ENCODE results near the gene LRFN4.
A peak's percentile ranks its signal among the peaks of the same experiment; 100 is the strongest.

The LRFN4 gene

GRCh38 chr11:66835768-66836405, 21.0 kb upstream of the LRFN4 start:
- H3K27me3 ChIP-seq (ENCODE audit: control insufficient read depth, insufficient read depth, low read length): no peaks in the 10 kb centered on the region
- H3K36me3 ChIP-seq (ENCODE audit: control insufficient read depth, insufficient read depth, low read length): peaks cover 8% of the 10 kb centered on the region
- H3K4me3 ChIP-seq (ENCODE audit: low read depth, low read length): no peak overlapping the region
- H3K4me1 ChIP-seq (ENCODE audit: control insufficient read depth, insufficient read depth, low read length): no peaks in the 10 kb centered on the region
- no peak overlapping the region for H3K9ac ChIP-seq (ENCODE audit: low read depth, low read length)
- no peaks in the 10 kb centered on the region for H3K9me3 ChIP-seq (ENCODE audit: control insufficient read depth, insufficient read depth, low read length)

DNA sequence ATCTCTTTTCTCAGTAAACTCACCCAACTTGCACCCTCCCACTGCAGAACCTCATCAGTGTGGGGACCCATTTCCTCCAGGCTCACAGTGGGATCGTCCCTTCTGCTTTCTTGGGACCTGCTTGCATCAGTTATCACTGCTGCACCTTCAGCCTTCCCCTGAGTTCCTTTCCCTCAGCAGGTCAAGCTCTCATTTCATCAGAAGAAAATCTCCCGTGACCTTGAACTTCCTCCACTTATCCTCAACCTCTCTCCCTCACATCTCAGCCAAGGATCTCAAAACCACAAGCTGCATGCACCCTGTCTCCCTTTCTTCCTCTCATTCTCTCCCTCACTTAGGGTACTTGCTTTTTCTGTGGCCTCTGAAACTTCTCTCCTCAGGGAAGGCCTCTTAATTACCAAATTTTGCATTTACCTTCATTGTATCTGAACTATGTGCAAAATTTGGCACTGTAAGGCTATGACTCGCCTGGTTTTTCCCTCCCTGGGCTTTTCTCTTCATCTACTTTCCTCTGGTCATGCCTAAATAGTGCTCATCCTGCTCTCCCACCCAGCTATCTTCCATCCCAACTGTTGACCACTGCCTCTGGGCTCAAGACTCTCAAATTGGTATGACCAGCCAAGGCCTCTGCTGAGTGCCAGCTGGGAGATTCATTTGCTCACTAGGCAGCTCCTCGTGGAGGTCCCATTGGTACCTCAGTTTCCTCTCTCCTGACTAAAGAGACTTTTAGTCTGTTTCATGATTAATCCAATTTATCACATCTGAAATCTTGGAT, 16.4 kb upstream of the LRFN4 start:
- H3K4me3 ChIP-seq (ENCODE audit: low read depth, low read length): no peak overlapping the region
- H3K27me3 ChIP-seq (ENCODE audit: control insufficient read depth, insufficient read depth, low read length): no peaks in the 10 kb centered on the region
- no peak overlapping the region for H3K9ac ChIP-seq (ENCODE audit: low read depth, low read length)
- H3K4me1 ChIP-seq (ENCODE audit: control insufficient read depth, insufficient read depth, low read length): peaks cover 8% of the 10 kb centered on the region
- peaks cover 7% of the 10 kb centered on the region for H3K36me3 ChIP-seq (ENCODE audit: control insufficient read depth, insufficient read depth, low read length)
- H3K9me3 ChIP-seq (ENCODE audit: control insufficient read depth, insufficient read depth, low read length): no peaks in the 10 kb centered on the region

DNA sequence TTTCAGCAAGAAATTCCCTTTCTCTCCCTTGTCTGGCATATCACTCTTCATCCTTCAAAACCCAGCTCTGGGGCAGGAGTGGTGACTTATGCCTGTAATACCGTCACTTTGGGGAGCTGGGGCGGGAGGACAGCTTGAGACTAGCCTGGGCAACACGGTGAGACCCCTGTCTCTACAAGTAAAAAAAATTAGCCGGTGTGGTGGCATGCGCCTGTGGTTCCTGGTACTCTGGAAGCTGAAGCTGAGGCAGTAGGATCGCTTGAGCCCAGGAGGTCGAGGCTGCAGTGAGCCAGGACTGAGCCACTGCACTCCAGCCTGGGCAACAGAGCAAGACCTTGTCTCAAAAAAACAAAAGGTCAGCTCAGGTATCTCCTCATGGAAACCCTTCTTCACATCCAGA, 15.0 kb upstream of the LRFN4 start:
- Histone ChIP-seq H3K36me3 (ENCODE audit: control insufficient read depth, insufficient read depth, low read length) (peaks cover 17% of the 10 kb centered on the region), H3K9ac (ENCODE audit: low read depth, low read length) (no peak overlapping the region), H3K4me3 (ENCODE audit: low read depth, low read length) (peak overlapping the region; percentile 93), H3K9me3 (ENCODE audit: control insufficient read depth, insufficient read depth, low read length) (no peaks in the 10 kb centered on the region), H3K4me1 (ENCODE audit: control insufficient read depth, insufficient read depth, low read length) (peaks cover 8% of the 10 kb centered on the region), H3K27me3 (ENCODE audit: control insufficient read depth, insufficient read depth, low read length) (no peaks in the 10 kb centered on the region)

DNA sequence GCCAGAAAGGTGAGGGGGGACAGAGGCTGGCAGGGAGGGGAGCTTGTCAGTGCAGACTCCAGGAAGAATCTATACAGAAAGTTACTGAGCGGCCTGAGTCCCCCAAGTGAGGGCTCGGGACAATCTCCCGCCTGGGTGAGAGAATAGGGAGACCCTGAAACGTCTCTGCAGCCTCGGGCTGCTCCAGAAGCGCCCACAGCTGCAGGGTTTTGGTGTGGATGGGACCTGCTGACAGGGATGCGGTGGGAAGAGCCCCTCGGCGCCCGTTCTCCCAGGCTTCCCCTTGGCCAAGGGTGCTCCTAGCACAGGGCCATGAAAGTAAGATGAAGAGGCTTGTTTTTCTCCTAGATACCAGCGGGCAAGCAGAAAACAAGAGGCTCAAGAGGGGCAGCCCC, 14.4 kb upstream of the LRFN4 start:
- H3K9me3 ChIP-seq (ENCODE audit: control insufficient read depth, insufficient read depth, low read length): no peaks in the 10 kb centered on the region
- peak overlapping the region; percentile 93 for H3K4me3 ChIP-seq (ENCODE audit: low read depth, low read length)
- peaks cover 19% of the 10 kb centered on the region for H3K36me3 ChIP-seq (ENCODE audit: control insufficient read depth, insufficient read depth, low read length)
- H3K4me1 ChIP-seq (ENCODE audit: control insufficient read depth, insufficient read depth, low read length): peaks cover 8% of the 10 kb centered on the region
- no peaks in the 10 kb centered on the region for H3K27me3 ChIP-seq (ENCODE audit: control insufficient read depth, insufficient read depth, low read length)
- H3K9ac ChIP-seq (ENCODE audit: low read depth, low read length): peak overlapping the region; percentile 95

DNA sequence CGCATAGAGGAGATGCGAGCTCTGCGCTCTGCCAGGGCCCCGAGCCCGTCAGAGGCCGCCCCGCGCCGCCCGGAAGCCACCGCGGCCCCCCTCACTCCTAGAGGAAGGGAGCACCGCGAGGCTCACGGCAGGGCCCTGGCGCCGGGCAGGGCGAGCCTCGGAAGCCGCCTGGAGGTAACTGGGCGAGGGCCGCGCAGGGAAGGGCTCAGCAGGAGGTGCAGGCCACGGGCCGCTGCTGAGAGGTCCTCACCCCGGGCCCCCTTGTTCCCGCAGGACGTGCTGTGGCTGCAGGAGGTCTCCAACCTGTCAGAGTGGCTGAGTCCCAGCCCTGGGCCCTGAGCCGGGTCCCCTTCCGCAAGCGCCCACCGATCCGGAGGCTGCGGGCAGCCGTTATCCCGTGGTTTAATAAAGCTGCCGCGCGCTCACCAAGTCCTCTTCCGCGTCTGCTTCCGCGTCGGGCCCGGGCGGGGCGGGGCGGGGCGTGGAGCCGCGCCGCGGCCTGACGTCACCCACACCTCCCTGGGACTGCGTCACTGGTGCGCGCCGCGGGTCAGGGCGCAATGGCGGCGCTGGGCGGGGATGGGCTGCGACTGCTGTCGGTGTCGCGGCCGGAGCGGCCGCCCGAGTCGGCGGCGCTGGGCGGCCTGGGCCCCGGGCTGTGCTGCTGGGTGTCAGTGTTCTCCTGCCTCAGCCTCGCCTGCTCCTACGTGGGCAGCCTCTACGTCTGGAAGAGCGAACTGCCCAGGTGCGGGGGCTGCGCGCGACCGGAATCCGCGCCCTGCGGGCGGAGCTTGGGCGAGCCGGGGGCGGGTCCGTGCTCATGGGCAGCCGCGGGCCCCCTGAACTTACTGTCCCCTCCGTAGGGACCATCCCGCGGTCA, 13.7 kb upstream of the LRFN4 start, which contains the start of gene RCE1:
TSS of gene RCE1 (plus strand) at position 546 of the 880 bp plus-strand sequence. CDS start at position 561, 15 bp downstream.
- peak within 1 kb of the TSS; percentile 95 for H3K9ac ChIP-seq (ENCODE audit: low read depth, low read length)

DNA sequence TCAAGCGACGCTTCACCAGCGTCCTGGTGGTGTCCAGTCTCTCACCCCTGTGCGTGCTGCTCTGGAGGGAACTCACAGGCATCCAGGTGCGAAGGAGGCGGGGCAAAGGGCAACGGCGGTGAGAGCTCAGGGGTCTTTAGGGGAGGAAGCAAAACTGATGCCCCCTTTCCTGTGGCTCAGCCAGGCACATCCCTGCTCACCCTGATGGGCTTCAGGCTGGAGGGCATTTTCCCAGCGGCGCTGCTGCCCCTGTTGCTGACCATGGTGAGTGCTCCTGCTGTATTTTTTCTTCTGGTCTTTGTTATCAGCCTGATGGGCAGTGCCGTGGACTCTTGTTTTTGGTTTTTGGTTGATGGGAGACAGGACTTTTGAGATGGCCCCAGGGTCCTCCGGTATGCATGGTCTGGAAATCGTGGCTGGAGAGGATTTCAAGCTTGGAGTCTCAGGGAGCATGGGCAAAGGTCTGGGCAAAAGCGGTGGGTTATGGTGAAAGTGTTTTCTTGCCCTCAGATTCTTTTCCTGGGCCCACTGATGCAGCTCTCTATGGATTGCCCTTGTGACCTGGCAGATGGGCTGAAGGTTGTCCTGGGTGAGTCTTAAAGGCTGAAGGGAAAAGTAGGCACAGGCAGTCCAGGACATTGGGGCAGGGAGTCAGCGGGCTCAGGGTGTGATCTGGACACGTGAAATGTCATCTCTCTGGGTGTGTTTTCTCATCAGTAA, 12.9 kb upstream of the LRFN4 start:
- H3K27me3 ChIP-seq (ENCODE audit: control insufficient read depth, insufficient read depth, low read length): no peaks in the 10 kb centered on the region
- peaks cover 8% of the 10 kb centered on the region for H3K4me1 ChIP-seq (ENCODE audit: control insufficient read depth, insufficient read depth, low read length)
- H3K9ac ChIP-seq (ENCODE audit: low read depth, low read length): peak overlapping the region; percentile 88
- peaks cover 30% of the 10 kb centered on the region for H3K36me3 ChIP-seq (ENCODE audit: control insufficient read depth, insufficient read depth, low read length)
- no peaks in the 10 kb centered on the region for H3K9me3 ChIP-seq (ENCODE audit: control insufficient read depth, insufficient read depth, low read length)
- H3K4me3 ChIP-seq (ENCODE audit: low read depth, low read length): peak overlapping the region; percentile 93

More for the DNA sequence above, 13.7 kb upstream of the LRFN4 start, which contains the start of gene RCE1:
- Histone ChIP-seq H3K4me1 (ENCODE audit: control insufficient read depth, insufficient read depth, low read length) (peaks cover 8% of the 10 kb centered on the region), H3K4me3 (ENCODE audit: low read depth, low read length) (peak within 1 kb of the TSS; percentile 93), H3K36me3 (ENCODE audit: control insufficient read depth, insufficient read depth, low read length) (peaks cover 22% of the 10 kb centered on the region), H3K9me3 (ENCODE audit: control insufficient read depth, insufficient read depth, low read length) (no peaks in the 10 kb centered on the region), H3K27me3 (ENCODE audit: control insufficient read depth, insufficient read depth, low read length) (no peaks in the 10 kb centered on the region)

DNA sequence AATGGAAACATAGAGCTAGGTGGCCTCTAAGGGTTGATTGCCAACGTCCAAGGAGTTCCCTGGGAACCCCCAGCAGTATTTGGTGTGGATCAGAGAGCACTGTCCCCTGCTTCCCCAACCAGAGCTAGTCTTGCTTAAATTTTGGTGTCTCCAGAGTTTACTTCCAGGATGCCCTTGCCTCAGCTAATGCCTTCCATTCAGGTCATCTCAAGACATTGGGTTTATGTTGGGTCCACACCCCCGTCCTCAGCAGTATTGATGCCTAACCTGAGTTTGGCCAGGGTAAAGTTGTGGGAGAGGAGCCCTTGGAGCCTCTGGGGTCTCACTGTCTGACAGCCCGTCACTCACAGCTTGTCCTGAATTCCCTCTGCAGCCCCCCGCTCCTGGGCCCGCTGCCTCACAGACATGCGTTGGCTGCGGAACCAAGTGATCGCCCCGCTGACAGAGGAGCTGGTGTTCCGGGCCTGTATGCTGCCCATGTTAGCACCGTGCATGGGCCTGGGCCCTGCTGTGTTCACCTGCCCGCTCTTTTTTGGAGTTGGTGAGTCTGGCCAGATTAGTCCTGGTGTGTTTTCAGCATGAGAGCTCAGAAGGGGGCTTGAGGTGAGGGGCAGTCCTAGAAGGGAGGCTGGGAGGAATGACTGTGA, 12.2 kb upstream of the LRFN4 start:
- peaks cover 8% of the 10 kb centered on the region for H3K4me1 ChIP-seq (ENCODE audit: control insufficient read depth, insufficient read depth, low read length)
- H3K9me3 ChIP-seq (ENCODE audit: control insufficient read depth, insufficient read depth, low read length): no peaks in the 10 kb centered on the region
- peak overlapping the region; percentile 88 for H3K9ac ChIP-seq (ENCODE audit: low read depth, low read length)
- H3K36me3 ChIP-seq (ENCODE audit: control insufficient read depth, insufficient read depth, low read length): peaks cover 34% of the 10 kb centered on the region
- peak overlapping the region; percentile 93 for H3K4me3 ChIP-seq (ENCODE audit: low read depth, low read length)
- H3K27me3 ChIP-seq (ENCODE audit: control insufficient read depth, insufficient read depth, low read length): no peaks in the 10 kb centered on the region

DNA sequence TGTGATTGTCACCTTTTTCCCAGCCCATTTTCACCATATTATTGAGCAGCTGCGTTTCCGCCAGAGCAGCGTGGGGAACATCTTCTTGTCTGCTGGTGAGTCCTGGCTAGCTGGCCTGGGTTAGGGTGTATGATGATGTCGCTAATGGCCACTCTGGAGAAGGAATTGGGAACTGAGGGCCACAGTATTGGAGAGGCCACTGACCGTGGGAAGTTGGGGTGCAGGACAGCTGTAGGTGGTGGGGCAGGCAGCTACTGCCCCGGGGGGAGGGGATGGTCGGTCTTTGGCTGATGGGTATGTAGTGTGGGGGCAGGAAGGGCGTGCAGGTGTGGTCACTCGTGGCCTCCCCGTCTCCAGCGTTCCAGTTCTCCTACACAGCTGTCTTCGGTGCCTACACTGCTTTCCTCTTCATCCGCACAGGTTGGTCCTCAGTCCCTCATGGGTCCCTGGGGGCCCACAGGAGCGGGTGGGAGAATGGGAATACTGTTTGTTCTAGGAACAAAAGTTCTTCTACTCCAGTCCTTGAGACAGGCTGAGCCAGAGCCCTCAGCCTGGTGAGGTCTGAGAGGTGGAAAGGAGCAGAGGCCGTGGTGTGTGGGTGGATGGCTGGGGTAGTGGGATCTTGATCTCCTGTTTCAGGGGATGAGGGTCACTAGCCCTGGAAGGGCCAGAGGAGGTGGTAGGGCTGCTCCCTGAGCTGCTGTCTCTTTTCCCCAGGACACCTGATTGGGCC, 11.6 kb upstream of the LRFN4 start:
- H3K9ac ChIP-seq (ENCODE audit: low read depth, low read length): no peak overlapping the region
- H3K4me3 ChIP-seq (ENCODE audit: low read depth, low read length): no peak overlapping the region

GRCh38 chr11:66845876-66846212, 11.0 kb upstream of the LRFN4 start:
- Histone ChIP-seq H3K9ac (ENCODE audit: low read depth, low read length) (no peak overlapping the region), H3K27me3 (ENCODE audit: control insufficient read depth, insufficient read depth, low read length) (no peaks in the 10 kb centered on the region), H3K4me3 (ENCODE audit: low read depth, low read length) (no peak overlapping the region), H3K9me3 (ENCODE audit: control insufficient read depth, insufficient read depth, low read length) (no peaks in the 10 kb centered on the region), H3K36me3 (ENCODE audit: control insufficient read depth, insufficient read depth, low read length) (peaks cover 30% of the 10 kb centered on the region), H3K4me1 (ENCODE audit: control insufficient read depth, insufficient read depth, low read length) (peaks cover 8% of the 10 kb centered on the region)

More for the DNA sequence above, 11.6 kb upstream of the LRFN4 start:
- Histone ChIP-seq H3K4me1 (ENCODE audit: control insufficient read depth, insufficient read depth, low read length) (peaks cover 8% of the 10 kb centered on the region), H3K27me3 (ENCODE audit: control insufficient read depth, insufficient read depth, low read length) (no peaks in the 10 kb centered on the region), H3K36me3 (ENCODE audit: control insufficient read depth, insufficient read depth, low read length) (peaks cover 30% of the 10 kb centered on the region), H3K9me3 (ENCODE audit: control insufficient read depth, insufficient read depth, low read length) (no peaks in the 10 kb centered on the region)

- no peak overlapping the region for H3K9ac ChIP-seq (ENCODE audit: low read depth, low read length)
- H3K4me3 ChIP-seq (ENCODE audit: low read depth, low read length): no peak overlapping the region
- peaks cover 30% of the 10 kb centered on the region for H3K36me3 ChIP-seq (ENCODE audit: control insufficient read depth, insufficient read depth, low read length)
- H3K27me3 ChIP-seq (ENCODE audit: control insufficient read depth, insufficient read depth, low read length): no peaks in the 10 kb centered on the region
- peaks cover 8% of the 10 kb centered on the region for H3K4me1 ChIP-seq (ENCODE audit: control insufficient read depth, insufficient read depth, low read length)
- H3K9me3 ChIP-seq (ENCODE audit: control insufficient read depth, insufficient read depth, low read length): no peaks in the 10 kb centered on the region
These were observed 10.2 kb upstream of the LRFN4 start for GRCh38 chr11:66846671-66847091.
